HepG2 (cell line): ENCODE measurements around the gene VCAN. TPM values are rescaled to one million over a fixed set of nuclear protein-coding genes. Genes with fewer than 3 reads are reported as not detected.

Experiments
- GABPB1 ChIP-seq: IDR thresholded peaks from 2 replicates; pipeline ENCODE4 v1.6.1; 2016; ENCODE audit warnings: mild to moderate bottlenecking, missing genetic modification reagents, moderate library complexity, missing compliant biosample characterization
- HDAC2 ChIP-seq: sonication (generic); formaldehyde crosslinking; IDR thresholded peaks from 2 replicates; pipeline ENCODE4 v1.4.0; 2020; ENCODE audit warnings: missing genetic modification reagents
- KDM2A ChIP-seq: sonication (generic); formaldehyde crosslinking; IDR thresholded peaks from 2 replicates; pipeline ENCODE4 v1.4.0; 2020; ENCODE audit warnings: low read depth, missing genetic modification reagents, borderline replicate concordance
- MYNN ChIP-seq: sonication (generic); formaldehyde crosslinking; IDR thresholded peaks from 2 replicates; pipeline ENCODE4 v1.4.0; 2020; ENCODE audit warnings: mild to moderate bottlenecking, low read depth, missing genetic modification reagents
- POGK ChIP-seq: sonication (generic); formaldehyde crosslinking; conservative IDR thresholded peaks from 2 replicates; pipeline ENCODE4 v1.8.0; 2022; ENCODE audit warnings: mild to moderate bottlenecking, moderate library complexity, missing genetic modification reagents
- SMC3 ChIP-seq: IDR thresholded peaks from 2 replicates; pipeline ENCODE4 v1.6.1; 2011; ENCODE audit warnings: low read length, improper control_type of control experiment
- ZFP62 ChIP-seq: sonication (generic); formaldehyde crosslinking; IDR thresholded peaks from 2 replicates; pipeline ENCODE4 v1.4.0; 2020; ENCODE audit warnings: missing genetic modification reagents
- ZNF709 ChIP-seq: sonication (generic); formaldehyde crosslinking; IDR thresholded peaks from 2 replicates; pipeline ENCODE4 v1.5.0; 2020; ENCODE audit warnings: mild to moderate bottlenecking, missing genetic modification reagents
- ZNF883 ChIP-seq: sonication (generic); formaldehyde crosslinking; IDR thresholded peaks from 2 replicates; pipeline ENCODE4 v1.5.1; 2020; ENCODE audit warnings: mild to moderate bottlenecking, missing genetic modification reagents; ENCODE audit errors: not compliant biosample characterization
- polyA plus RNA-seq, 8 experiments: library from polyadenylated mRNA; depleted of rRNA in 3 of 8; stranded (reverse) in 7 of 8; unstranded in 1 of 8; fragments of >200 nt; fragmentation: Illumina TruSeq in 4 of 8; extraction: Trizol in 4 of 8; gene quantifications; 2 replicates each; pipeline versions ENCODE4 v1.2.1 to v1.2.3, GENCODE V29; 2011 to 2016; ENCODE audit warnings: low read depth in 4 of 8, missing spikeins in 1 of 8, mixed read lengths in 1 of 8; ENCODE audit not compliant: insufficient read depth in 1 of 8
- total RNA-seq, 5 experiments: library from RNA; depleted of rRNA; stranded (reverse); fragments of >200 nt; fragmentation: Illumina TruSeq; extraction: Trizol; gene quantifications; 2 replicates each; pipeline ENCODE4 v1.2.3, GENCODE V29; 2016; ENCODE audit warnings: low read depth in 1 of 5
- TF ChIP-seq, protein P1 (sequence below): sonication (generic); formaldehyde crosslinking; IDR thresholded peaks from 2 replicates; pipeline ENCODE4 v1.4.0; 2020; ENCODE audit warnings: missing genetic modification reagents, borderline replicate concordance
- TF ChIP-seq, protein P2 (sequence below): sonication (generic); formaldehyde crosslinking; IDR thresholded peaks from 2 replicates; pipeline ENCODE4 v1.5.1; 2020; ENCODE audit warnings: mild to moderate bottlenecking, missing genetic modification reagents, borderline replicate concordance
- TF ChIP-seq, protein P3 (sequence below): sonication (generic); formaldehyde crosslinking; IDR thresholded peaks from 2 replicates; pipeline ENCODE4 v1.9.0; 2021; ENCODE audit warnings: mild to moderate bottlenecking, missing genetic modification reagents

The VCAN gene
- total and polyA plus RNA-seq, 2 of the 13 experiments (the other 11 are each of a cell fraction or from before 2014, with no cell fraction given), result 1.2 to 3.5 TPM

DNA sequence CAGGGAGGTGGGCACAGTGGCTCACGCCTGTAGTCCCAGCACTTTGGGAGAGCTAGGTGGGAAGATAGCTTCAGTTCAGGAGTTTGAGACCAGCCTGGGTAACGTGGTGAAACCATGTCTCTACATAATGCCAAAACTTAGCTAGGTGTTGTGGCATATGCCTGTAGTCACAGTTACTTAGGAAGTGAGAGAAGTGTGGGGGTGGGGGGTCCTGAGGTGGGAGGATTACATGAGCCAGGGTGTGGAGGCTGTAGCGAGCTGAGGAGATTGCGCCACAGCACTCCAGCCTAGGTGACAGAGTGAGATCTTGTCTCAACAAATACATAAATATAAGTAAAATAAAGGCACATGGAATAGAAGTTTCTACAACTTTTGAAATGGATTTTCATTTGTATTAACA is 23.1 kb downstream of the VCAN start (continued):
- TF ChIP-seq, protein P1, sequence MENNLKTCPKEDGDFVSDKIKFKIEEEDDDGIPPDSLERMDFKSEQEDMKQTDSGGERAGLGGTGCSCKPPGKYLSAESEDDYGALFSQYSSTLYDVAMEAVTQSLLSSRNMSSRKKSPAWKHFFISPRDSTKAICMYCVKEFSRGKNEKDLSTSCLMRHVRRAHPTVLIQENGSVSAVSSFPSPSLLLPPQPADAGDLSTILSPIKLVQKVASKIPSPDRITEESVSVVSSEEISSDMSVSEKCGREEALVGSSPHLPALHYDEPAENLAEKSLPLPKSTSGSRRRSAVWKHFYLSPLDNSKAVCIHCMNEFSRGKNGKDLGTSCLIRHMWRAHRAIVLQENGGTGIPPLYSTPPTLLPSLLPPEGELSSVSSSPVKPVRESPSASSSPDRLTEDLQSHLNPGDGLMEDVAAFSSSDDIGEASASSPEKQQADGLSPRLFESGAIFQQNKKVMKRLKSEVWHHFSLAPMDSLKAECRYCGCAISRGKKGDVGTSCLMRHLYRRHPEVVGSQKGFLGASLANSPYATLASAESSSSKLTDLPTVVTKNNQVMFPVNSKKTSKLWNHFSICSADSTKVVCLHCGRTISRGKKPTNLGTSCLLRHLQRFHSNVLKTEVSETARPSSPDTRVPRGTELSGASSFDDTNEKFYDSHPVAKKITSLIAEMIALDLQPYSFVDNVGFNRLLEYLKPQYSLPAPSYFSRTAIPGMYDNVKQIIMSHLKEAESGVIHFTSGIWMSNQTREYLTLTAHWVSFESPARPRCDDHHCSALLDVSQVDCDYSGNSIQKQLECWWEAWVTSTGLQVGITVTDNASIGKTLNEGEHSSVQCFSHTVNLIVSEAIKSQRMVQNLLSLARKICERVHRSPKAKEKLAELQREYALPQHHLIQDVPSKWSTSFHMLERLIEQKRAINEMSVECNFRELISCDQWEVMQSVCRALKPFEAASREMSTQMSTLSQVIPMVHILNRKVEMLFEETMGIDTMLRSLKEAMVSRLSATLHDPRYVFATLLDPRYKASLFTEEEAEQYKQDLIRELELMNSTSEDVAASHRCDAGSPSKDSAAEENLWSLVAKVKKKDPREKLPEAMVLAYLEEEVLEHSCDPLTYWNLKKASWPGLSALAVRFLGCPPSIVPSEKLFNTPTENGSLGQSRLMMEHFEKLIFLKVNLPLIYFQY, result no peak
- TF ChIP-seq POGK (CRISPR knock-in tag) (no peak), ZNF709 (no peak), ZNF883 (CRISPR knock-in tag) (no peak), KDM2A (CRISPR knock-in tag) (no peak), SMC3 (no peak), ZFP62 (CRISPR knock-in tag) (no peak), HDAC2 (CRISPR knock-in tag) (no peak), GABPB1 (CRISPR knock-in tag) (no peak), MYNN (CRISPR knock-in tag) (no peak)
- TF ChIP-seq, protein P2, sequence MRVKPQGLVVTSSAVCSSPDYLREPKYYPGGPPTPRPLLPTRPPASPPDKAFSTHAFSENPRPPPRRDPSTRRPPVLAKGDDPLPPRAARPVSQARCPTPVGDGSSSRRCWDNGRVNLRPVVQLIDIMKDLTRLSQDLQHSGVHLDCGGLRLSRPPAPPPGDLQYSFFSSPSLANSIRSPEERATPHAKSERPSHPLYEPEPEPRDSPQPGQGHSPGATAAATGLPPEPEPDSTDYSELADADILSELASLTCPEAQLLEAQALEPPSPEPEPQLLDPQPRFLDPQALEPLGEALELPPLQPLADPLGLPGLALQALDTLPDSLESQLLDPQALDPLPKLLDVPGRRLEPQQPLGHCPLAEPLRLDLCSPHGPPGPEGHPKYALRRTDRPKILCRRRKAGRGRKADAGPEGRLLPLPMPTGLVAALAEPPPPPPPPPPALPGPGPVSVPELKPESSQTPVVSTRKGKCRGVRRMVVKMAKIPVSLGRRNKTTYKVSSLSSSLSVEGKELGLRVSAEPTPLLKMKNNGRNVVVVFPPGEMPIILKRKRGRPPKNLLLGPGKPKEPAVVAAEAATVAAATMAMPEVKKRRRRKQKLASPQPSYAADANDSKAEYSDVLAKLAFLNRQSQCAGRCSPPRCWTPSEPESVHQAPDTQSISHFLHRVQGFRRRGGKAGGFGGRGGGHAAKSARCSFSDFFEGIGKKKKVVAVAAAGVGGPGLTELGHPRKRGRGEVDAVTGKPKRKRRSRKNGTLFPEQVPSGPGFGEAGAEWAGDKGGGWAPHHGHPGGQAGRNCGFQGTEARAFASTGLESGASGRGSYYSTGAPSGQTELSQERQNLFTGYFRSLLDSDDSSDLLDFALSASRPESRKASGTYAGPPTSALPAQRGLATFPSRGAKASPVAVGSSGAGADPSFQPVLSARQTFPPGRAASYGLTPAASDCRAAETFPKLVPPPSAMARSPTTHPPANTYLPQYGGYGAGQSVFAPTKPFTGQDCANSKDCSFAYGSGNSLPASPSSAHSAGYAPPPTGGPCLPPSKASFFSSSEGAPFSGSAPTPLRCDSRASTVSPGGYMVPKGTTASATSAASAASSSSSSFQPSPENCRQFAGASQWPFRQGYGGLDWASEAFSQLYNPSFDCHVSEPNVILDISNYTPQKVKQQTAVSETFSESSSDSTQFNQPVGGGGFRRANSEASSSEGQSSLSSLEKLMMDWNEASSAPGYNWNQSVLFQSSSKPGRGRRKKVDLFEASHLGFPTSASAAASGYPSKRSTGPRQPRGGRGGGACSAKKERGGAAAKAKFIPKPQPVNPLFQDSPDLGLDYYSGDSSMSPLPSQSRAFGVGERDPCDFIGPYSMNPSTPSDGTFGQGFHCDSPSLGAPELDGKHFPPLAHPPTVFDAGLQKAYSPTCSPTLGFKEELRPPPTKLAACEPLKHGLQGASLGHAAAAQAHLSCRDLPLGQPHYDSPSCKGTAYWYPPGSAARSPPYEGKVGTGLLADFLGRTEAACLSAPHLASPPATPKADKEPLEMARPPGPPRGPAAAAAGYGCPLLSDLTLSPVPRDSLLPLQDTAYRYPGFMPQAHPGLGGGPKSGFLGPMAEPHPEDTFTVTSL (CRISPR knock-in tag), result no peak
- TF ChIP-seq, protein P3, sequence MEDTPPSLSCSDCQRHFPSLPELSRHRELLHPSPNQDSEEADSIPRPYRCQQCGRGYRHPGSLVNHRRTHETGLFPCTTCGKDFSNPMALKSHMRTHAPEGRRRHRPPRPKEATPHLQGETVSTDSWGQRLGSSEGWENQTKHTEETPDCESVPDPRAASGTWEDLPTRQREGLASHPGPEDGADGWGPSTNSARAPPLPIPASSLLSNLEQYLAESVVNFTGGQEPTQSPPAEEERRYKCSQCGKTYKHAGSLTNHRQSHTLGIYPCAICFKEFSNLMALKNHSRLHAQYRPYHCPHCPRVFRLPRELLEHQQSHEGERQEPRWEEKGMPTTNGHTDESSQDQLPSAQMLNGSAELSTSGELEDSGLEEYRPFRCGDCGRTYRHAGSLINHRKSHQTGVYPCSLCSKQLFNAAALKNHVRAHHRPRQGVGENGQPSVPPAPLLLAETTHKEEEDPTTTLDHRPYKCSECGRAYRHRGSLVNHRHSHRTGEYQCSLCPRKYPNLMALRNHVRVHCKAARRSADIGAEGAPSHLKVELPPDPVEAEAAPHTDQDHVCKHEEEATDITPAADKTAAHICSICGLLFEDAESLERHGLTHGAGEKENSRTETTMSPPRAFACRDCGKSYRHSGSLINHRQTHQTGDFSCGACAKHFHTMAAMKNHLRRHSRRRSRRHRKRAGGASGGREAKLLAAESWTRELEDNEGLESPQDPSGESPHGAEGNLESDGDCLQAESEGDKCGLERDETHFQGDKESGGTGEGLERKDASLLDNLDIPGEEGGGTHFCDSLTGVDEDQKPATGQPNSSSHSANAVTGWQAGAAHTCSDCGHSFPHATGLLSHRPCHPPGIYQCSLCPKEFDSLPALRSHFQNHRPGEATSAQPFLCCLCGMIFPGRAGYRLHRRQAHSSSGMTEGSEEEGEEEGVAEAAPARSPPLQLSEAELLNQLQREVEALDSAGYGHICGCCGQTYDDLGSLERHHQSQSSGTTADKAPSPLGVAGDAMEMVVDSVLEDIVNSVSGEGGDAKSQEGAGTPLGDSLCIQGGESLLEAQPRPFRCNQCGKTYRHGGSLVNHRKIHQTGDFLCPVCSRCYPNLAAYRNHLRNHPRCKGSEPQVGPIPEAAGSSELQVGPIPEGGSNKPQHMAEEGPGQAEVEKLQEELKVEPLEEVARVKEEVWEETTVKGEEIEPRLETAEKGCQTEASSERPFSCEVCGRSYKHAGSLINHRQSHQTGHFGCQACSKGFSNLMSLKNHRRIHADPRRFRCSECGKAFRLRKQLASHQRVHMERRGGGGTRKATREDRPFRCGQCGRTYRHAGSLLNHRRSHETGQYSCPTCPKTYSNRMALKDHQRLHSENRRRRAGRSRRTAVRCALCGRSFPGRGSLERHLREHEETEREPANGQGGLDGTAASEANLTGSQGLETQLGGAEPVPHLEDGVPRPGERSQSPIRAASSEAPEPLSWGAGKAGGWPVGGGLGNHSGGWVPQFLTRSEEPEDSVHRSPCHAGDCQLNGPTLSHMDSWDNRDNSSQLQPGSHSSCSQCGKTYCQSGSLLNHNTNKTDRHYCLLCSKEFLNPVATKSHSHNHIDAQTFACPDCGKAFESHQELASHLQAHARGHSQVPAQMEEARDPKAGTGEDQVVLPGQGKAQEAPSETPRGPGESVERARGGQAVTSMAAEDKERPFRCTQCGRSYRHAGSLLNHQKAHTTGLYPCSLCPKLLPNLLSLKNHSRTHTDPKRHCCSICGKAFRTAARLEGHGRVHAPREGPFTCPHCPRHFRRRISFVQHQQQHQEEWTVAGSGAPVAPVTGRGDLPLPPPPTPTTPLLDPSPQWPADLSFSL (CRISPR knock-in tag), result no peak
